ENCODE data around the gene PLD6.

PLD6 gene

GRCh38 chr17:17216776-17217175 lies 10.6 kb upstream of the PLD6 start:
- no peak overlapping the region for H3K4me3 ChIP-seq (ENCODE audit: low read depth, low read length)
- TF ChIP-seq CTCF (IDR thresholded peaks at IDR 0.05; ENCODE audit: borderline replicate concordance, insufficient read depth, low read depth, low read length) = no peak

GRCh38 chr17:17216236-17216635 lies 10.1 kb upstream of the PLD6 start:
- no peak overlapping the region for H3K4me3 ChIP-seq (ENCODE audit: low read depth, low read length)
- TF ChIP-seq CTCF (IDR thresholded peaks at IDR 0.05; ENCODE audit: borderline replicate concordance, insufficient read depth, low read depth, low read length) = no peak

DNA sequence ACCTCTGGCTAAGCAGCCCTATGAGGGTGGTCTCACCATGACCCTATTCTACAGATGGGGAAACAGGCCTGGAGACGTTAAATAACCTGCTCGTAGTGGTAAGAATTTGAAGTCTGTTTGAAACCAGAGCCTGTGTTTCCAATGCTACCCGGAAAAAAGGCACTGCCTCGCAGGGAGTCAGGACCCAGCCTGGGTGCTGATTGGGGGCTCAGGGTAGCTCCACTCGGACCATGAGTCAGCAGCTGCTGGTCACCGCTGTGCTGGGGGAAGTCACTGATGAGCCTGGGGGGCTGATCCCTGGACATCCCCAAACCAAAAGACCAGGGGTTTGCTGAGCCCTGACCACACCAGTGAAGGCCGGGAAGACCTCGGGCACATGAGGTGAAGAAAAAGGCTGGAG lies 9.4 kb upstream of the PLD6 start:
- H3K4me3 ChIP-seq (ENCODE audit: low read depth, low read length) = no peak overlapping the region
- no peak for TF ChIP-seq CTCF (IDR thresholded peaks at IDR 0.05; ENCODE audit: borderline replicate concordance, insufficient read depth, low read depth, low read length)

- TF ChIP-seq CTCF (IDR thresholded peaks at IDR 0.05; ENCODE audit: borderline replicate concordance, insufficient read depth, low read depth, low read length) = no peak
- H3K4me3 ChIP-seq (ENCODE audit: low read depth, low read length) = no peak overlapping the region
Measured at GRCh38 chr17:17214646-17215436, 8.7 kb upstream of the PLD6 start.

- no peak for TF ChIP-seq CTCF (IDR thresholded peaks at IDR 0.05; ENCODE audit: borderline replicate concordance, insufficient read depth, low read depth, low read length)
- H3K4me3 ChIP-seq (ENCODE audit: low read depth, low read length) = no peak overlapping the region
Measured at GRCh38 chr17:17213775-17214174, 7.6 kb upstream of the PLD6 start.

DNA sequence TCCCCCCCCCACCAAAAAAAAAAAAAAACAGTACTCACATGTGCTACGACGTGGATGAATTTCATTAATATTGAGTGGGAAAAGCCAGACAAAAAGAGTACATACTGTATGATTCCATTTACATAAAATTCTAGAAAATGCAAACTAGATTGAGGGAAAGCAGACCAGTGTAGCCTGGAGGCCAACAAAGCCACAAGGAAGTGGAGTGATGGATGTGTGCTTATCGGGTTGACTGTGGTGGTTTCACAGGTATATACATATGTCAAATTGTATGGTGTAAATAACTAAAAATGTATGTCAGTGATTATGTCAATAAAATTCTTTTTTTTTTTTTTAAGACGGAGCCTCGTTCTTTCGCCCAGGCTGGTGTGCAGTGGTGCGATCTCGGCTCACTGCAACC lies 1.9 kb upstream of the PLD6 start:
- no peak for TF ChIP-seq CTCF (IDR thresholded peaks at IDR 0.05; ENCODE audit: borderline replicate concordance, insufficient read depth, low read depth, low read length)
- no peak overlapping the region for H3K4me3 ChIP-seq (ENCODE audit: low read depth, low read length)

DNA sequence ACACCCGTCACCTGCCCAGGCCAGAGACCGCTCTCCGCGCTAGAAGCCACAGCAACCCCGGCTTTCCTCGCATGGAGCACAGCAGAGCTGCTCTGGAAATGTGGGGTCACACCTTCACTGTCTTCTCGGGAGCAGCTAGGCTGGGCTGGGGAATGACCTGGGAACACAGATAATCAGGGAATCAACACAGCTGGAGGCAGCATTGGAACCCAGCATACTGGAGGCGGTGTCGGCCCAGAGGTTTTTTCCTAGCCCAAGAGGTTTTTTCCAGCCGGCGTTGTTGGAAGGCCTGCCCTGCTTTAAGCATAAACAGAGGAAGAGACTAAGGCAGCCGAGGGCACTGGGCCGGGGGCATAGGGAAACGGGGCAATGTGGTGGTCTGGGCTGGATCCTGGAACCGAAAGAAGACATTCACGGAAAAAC lies 791 bp upstream of the PLD6 start:
- H3K4me3 ChIP-seq (ENCODE audit: low read depth, low read length) = no peak overlapping the region
- TF ChIP-seq CTCF (IDR thresholded peaks at IDR 0.05; ENCODE audit: borderline replicate concordance, insufficient read depth, low read depth, low read length) = no peak

All from GM12875 (cell line).